Endothelial cell of umbilical vein (primary cell): Measurements from ENCODE around the gene AMN. TPM values are rescaled to one million over a fixed set of nuclear protein-coding genes. Genes with fewer than 3 reads are reported as not detected.

Source experiments
- BruUV-seq: library from RNA; stranded (reverse); fragments of 400-500 nt; replicated peaks from 2 replicates; lab custom pipeline; 2021; lab: Mats Ljungman, UMichigan
- CTCF ChIA-PET: fragments of 300-600, 350-600 bp; sonication (Branson Sonifier 250); formaldehyde crosslinking; loops from one replicate; lab custom pipeline; 2021; ENCODE audit warnings: antibody characterized with exemption, inconsistent platforms; lab: Charles Lee
- POLR2A ChIA-PET: fragments of 300-600, 350-600 bp; sonication (Branson Sonifier 250); formaldehyde crosslinking; loops from one replicate; lab custom pipeline; 2021; ENCODE audit warnings: antibody characterized with exemption, inconsistent platforms; lab: Charles Lee
- DNase-seq: peaks from one replicate; pipeline ENCODE4 v3.0.0-alpha.2; 2011; ENCODE audit warnings: low read depth, low spot score
- FAIRE-seq: peaks from 2 replicates; lab custom pipeline; 2011; peaks lifted over from hg19 to GRCh38; lab: Jason Lieb, UNC
- H2AFZ ChIP-seq: 2 replicates; pipeline ENCODE4 v1.6.0; 2012; ENCODE audit warnings: low read depth, low read length, control low read depth, inconsistent platforms
- H3K27ac ChIP-seq: 2 replicates; pipeline ENCODE4 v1.5.1; 2011; ENCODE audit warnings: low read depth, mild to moderate bottlenecking, control low read depth, low read length, moderate library complexity; ENCODE audit not compliant: insufficient read depth
- H3K27me3 ChIP-seq, 2 experiments: 2 replicates each; pipeline versions ENCODE4 v1.6.0 to v1.6.1; 2011; ENCODE audit warnings: low read length in 2 of 2, mixed read lengths in 1 of 2; ENCODE audit not compliant: control insufficient read depth in 2 of 2, insufficient read depth in 2 of 2
- H3K36me3 ChIP-seq, 2 experiments: 2 replicates in 1 of 2; 3 replicates in 1 of 2; pipeline ENCODE4 v1.5.1; 2011; ENCODE audit warnings: low read length in 2 of 2, mild to moderate bottlenecking in 1 of 2, moderate library complexity in 1 of 2; ENCODE audit not compliant: control insufficient read depth in 2 of 2, insufficient read depth in 2 of 2; ENCODE audit errors: extremely low read depth in 1 of 2
- H3K4me1 ChIP-seq: 3 replicates; pipeline ENCODE4 v1.5.1; 2011; ENCODE audit warnings: mild to moderate bottlenecking, low read length; ENCODE audit not compliant: control insufficient read depth, insufficient read depth; ENCODE audit errors: extremely low read depth
- H3K4me2 ChIP-seq: 2 replicates; pipeline ENCODE4 v1.6.1; 2011; ENCODE audit warnings: low read length, control low read depth, mixed read lengths; ENCODE audit not compliant: insufficient read depth
- H3K4me3 ChIP-seq, 3 experiments: fragments of 200-600 bp in 1 of 3; sonication (generic), shearing (Covaris generic) in 1 of 3; replicated peaks in 1 of 3; 2 replicates each; pipeline ENCODE4 v1.5.1; 2011 to 2016; ENCODE audit warnings: control low read depth in 3 of 3, low read length in 3 of 3, mild to moderate bottlenecking in 2 of 3, inconsistent platforms in 1 of 3, low read depth in 1 of 3, moderate library complexity in 1 of 3; ENCODE audit not compliant: insufficient read depth in 1 of 3
- H3K79me2 ChIP-seq: 2 replicates; pipeline ENCODE4 v1.6.0; 2012; ENCODE audit warnings: low read length, inconsistent platforms; ENCODE audit not compliant: control insufficient read depth, insufficient read depth
- H3K9ac ChIP-seq: replicated peaks from 2 replicates; pipeline ENCODE3; 2011; ENCODE audit warnings: low read length, control low read depth; ENCODE audit not compliant: insufficient read depth; ENCODE audit errors: extremely low read depth
- H3K9me1 ChIP-seq: replicated peaks from 3 replicates; pipeline ENCODE4 v1.6.0; 2011; ENCODE audit warnings: mild to moderate bottlenecking, low read length; ENCODE audit not compliant: control insufficient read depth, insufficient read depth; ENCODE audit errors: extremely low read depth
- H3K9me3 ChIP-seq: replicated peaks from 2 replicates; pipeline ENCODE4 v1.5.1; 2012; ENCODE audit warnings: low read length, inconsistent platforms; ENCODE audit not compliant: control insufficient read depth, insufficient read depth
- H4K20me1 ChIP-seq: replicated peaks from 2 replicates; pipeline ENCODE3; 2011; ENCODE audit warnings: mild to moderate bottlenecking, low read length; ENCODE audit not compliant: control insufficient read depth, insufficient read depth; ENCODE audit errors: extremely low read depth
- CTCF ChIP-seq, 2 donors: IDR thresholded peaks; 1 replicate in 1 of 2; 2 replicates in 1 of 2; pipeline ENCODE4 v1.5.1; 2011; ENCODE audit warnings: low read length in 2 of 2, mild to moderate bottlenecking in 2 of 2, moderate library complexity in 2 of 2, control low read depth in 1 of 2, inconsistent platforms in 1 of 2, low read depth in 1 of 2; ENCODE audit not compliant: insufficient read depth in 1 of 2; ENCODE audit errors: extremely low read depth in 1 of 2
- EZH2 ChIP-seq: IDR thresholded peaks from 2 replicates; pipeline ENCODE4 v1.6.1; 2012; ENCODE audit warnings: borderline replicate concordance, low read depth, mild to moderate bottlenecking, moderate library complexity, low read length, inconsistent platforms; ENCODE audit not compliant: severe bottlenecking
- FOS ChIP-seq: IDR thresholded peaks from 2 replicates; pipeline ENCODE4 v1.6.1; 2011; ENCODE audit warnings: mild to moderate bottlenecking, low read length, moderate library complexity, borderline replicate concordance; ENCODE audit not compliant: insufficient read depth
- GATA2 ChIP-seq: IDR thresholded peaks from 2 replicates; pipeline ENCODE4 v1.7.0; 2011; ENCODE audit warnings: low read depth, mild to moderate bottlenecking, moderate library complexity, mixed read lengths, low read length; ENCODE audit not compliant: insufficient read length, insufficient read depth
- JUN ChIP-seq: IDR thresholded peaks from 2 replicates; pipeline ENCODE4 v1.6.1; 2011; ENCODE audit warnings: borderline replicate concordance, low read depth; ENCODE audit not compliant: insufficient read length, insufficient read depth
- MAX ChIP-seq: IDR thresholded peaks from 2 replicates; pipeline ENCODE4 v1.6.1; 2011; ENCODE audit not compliant: insufficient read depth, insufficient read length
- POLR2A ChIP-seq: IDR thresholded peaks from 2 replicates; pipeline ENCODE4 v1.6.1; 2012; ENCODE audit warnings: low read depth, mild to moderate bottlenecking, control low read depth, low read length
- POLR2AphosphoS5 ChIP-seq: IDR thresholded peaks from 2 replicates; pipeline ENCODE4 v1.6.1; 2012; ENCODE audit warnings: low read depth, mild to moderate bottlenecking, control low read depth, low read length, moderate library complexity; ENCODE audit not compliant: insufficient read depth
- dilution Hi-C: fragments of 300-500 bp; cut with MboI; formaldehyde crosslinking; loops from one replicate; pipeline ENCODE4 v1.15.0; 2019; ENCODE audit warnings: low sequenced_read_pairs; ENCODE audit not compliant: extremely low pct_ligation_motif_present
- intact Hi-C: fragments of 100-400 bp; cut with micrococcal nuclease; formaldehyde crosslinking; loops from one replicate; pipeline ENCODE4 v1.10.0; 2022
- polyA plus RNA-seq, 4 experiments: library from polyadenylated mRNA; depleted of rRNA in 3 of 4; stranded (reverse) in 3 of 4; unstranded in 1 of 4; fragments of >200 nt; gene quantifications; 2 replicates each; pipeline versions ENCODE4 v1.2.1 to v1.2.3, GENCODE V29; 2011 to 2012; ENCODE audit warnings: missing spikeins in 1 of 4
- total RNA-seq: library from RNA; stranded (reverse); gene quantifications from 2 replicates; pipeline ENCODE4 v1.2.3, GENCODE V29; 2021

Gene AMN
- total and polyA plus RNA-seq, 2 donors (not counting 3 experiments of a cell fraction or from before 2014, with no cell fraction given): 0.03 TPM; not detected in 1

GRCh38 chr14:102951034-102951433, 28.6 kb downstream of the AMN start:
- H2AFZ ChIP-seq: no peak overlapping the region
- dilution Hi-C loops: no loop called here
- no peaks in the 10 kb centered on the region for H3K27me3 ChIP-seq
- ChIA-PET POLR2A (no interaction called here), CTCF (no interaction called here)
- H3K36me3 ChIP-seq: peaks cover 36 to 66% of the 10 kb centered on the region in 2 experiments
- FAIRE-seq (no peak), DNase-seq (no peak)
- intact Hi-C loops: no loop called here
- H3K9ac ChIP-seq: no peak overlapping the region
- no peaks in the 10 kb centered on the region for H3K79me2 ChIP-seq
- no peak overlapping the region for H3K4me2 ChIP-seq
- no peaks in the 10 kb centered on the region for H3K9me1 ChIP-seq
- no peak overlapping the region for H3K27ac ChIP-seq
- H4K20me1 ChIP-seq: no peaks in the 10 kb centered on the region
- no peaks in the 10 kb centered on the region for H3K4me1 ChIP-seq
- no peak overlapping the region for H3K4me3 ChIP-seq
- BruUV-seq: no TSS peak
- no peaks in the 10 kb centered on the region for H3K9me3 ChIP-seq
- no peak for TF ChIP-seq GATA2
- no peak for TF ChIP-seq POLR2A
- no peak for TF ChIP-seq EZH2
- TF ChIP-seq MAX: no peak
- no peak for TF ChIP-seq POLR2AphosphoS5

- dilution Hi-C loops (no loop called here), intact Hi-C loops (no loop called here)
- H3K79me2 ChIP-seq: no peaks in the 10 kb centered on the region
- H3K4me2 ChIP-seq: no peak overlapping the region
- no TSS peak for BruUV-seq
- ChIA-PET CTCF (no interaction called here), POLR2A (no interaction called here)
- FAIRE-seq (no peak), DNase-seq (no peak)
- no peaks in the 10 kb centered on the region for H3K9me1 ChIP-seq
- H4K20me1 ChIP-seq: no peaks in the 10 kb centered on the region
- no peaks in the 10 kb centered on the region for H3K4me1 ChIP-seq
- H3K4me3 ChIP-seq: no peak overlapping the region
- no peaks in the 10 kb centered on the region for H3K9me3 ChIP-seq
- no peak overlapping the region for H2AFZ ChIP-seq
- H3K9ac ChIP-seq: no peak overlapping the region
- H3K27me3 ChIP-seq: no peaks in the 10 kb centered on the region
- TF ChIP-seq EZH2 (no peak), CTCF (IDR thresholded peaks at IDR 0.05; ENCODE audit: extremely low read depth in 1 of 2, insufficient read depth in 1 of 2, low read depth in 1 of 2, low read length in 2 of 2) (no peak), FOS (no peak), JUN (no peak), MAX (no peak)
- peaks cover 30 to 62% of the 10 kb centered on the region in 2 experiments for H3K36me3 ChIP-seq
- no peak overlapping the region for H3K27ac ChIP-seq
These were observed 29.3 kb downstream of the AMN start for GRCh38 chr14:102951799-102952198.
